ENCODE data around the gene MAPK1.
A peak's percentile ranks its signal among the peaks of the same experiment; 100 is the strongest.
"Not testable (repeated sequence)": the region's sequence is repeated elsewhere in the genome, so short reads cannot be mapped to it uniquely, and the experiment has no call there.

MAPK1 gene

GRCh38 chr22:21724496-21724895 is 142.9 kb downstream of the MAPK1 start:
- not testable (repeated sequence) for DNase-seq

GRCh38 chr22:21721195-21721852 is 146.1 kb downstream of the MAPK1 start:
- DNase-seq = not testable (repeated sequence)

- not testable (repeated sequence) for DNase-seq
These were observed 147.1 kb downstream of the MAPK1 start for GRCh38 chr22:21720191-21720859.

GRCh38 chr22:21719024-21719423 is 148.4 kb downstream of the MAPK1 start:
- DNase-seq = no peak

GRCh38 chr22:21718499-21718898 is 148.9 kb downstream of the MAPK1 start:
- DNase-seq = no peak

- DNase-seq = not testable (repeated sequence)
These were observed 150.9 kb downstream of the MAPK1 start for GRCh38 chr22:21716395-21717122.

- no peak for DNase-seq
These were observed 152.7 kb downstream of the MAPK1 start for GRCh38 chr22:21714786-21715185.

- no peak for DNase-seq
These were observed 153.2 kb downstream of the MAPK1 start for GRCh38 chr22:21714059-21714770.

- DNase-seq = no peak
These were observed 153.9 kb downstream of the MAPK1 start for GRCh38 chr22:21713428-21714058.

- DNase-seq = peak; percentile 11
These were observed 154.6 kb downstream of the MAPK1 start for GRCh38 chr22:21712751-21713427.

- no peak for DNase-seq
These were observed 155.6 kb downstream of the MAPK1 start for GRCh38 chr22:21711851-21712250.

- no peak for DNase-seq
These were observed 157.3 kb downstream of the MAPK1 start for GRCh38 chr22:21710156-21710555.

- DNase-seq = no peak
These were observed 157.8 kb downstream of the MAPK1 start for GRCh38 chr22:21709688-21710087.

GRCh38 chr22:21708960-21709359 is 158.5 kb downstream of the MAPK1 start:
- DNase-seq = no peak

- DNase-seq = no peak
These were observed 159.8 kb downstream of the MAPK1 start for GRCh38 chr22:21707677-21708076.
